Measurements from ENCODE around the gene SIGMAR1.
A peak's percentile ranks its signal among the peaks of the same experiment; 100 is the strongest.

SIGMAR1 gene

DNA sequence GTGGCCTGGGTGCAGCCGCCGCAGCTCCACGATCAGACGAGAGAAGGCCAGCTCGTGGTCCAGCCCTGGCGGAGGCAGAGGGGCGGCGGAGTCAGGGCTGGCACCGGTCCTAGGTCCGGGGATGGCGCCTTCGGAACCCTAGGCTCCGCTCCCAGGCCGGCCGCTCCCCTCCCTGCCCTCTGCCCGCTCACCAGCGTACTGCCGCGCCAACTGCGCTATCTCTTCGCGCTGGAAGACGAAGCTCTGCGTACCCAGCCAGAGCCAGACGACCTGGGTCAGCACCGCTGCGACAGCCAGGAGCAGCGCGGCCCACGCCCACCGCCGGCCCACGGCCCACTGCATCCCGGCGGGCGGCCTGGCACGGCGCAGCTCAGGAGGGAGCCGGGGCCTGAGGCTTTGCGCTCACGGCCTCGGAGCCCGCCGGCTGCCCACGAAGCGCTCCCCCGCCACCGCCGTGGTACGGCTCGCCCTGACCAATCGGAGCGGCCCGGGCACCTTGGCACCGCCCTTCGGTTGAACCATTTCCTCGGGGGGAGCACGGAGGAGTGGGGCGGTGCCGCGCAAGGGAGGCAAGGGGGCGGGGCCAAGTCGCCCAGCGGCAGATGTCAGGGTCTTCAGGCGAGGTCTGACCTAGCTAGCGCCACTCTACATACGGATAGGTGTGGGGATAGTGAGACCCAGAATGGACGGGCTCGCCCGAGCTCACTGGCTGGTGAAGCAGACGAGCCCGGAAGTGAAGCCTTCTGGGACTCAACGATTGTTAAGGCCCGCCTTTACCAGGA lies at the start of gene SIGMAR1:
SIGMAR1 (minus strand) TSS at position 432 of the 782 bp plus-strand sequence; CDS start at position 342, 90 bp downstream.
- DNase-seq (ENCODE audit: low read depth): peak; percentile 92
- TF ChIP-seq, protein P1, sequence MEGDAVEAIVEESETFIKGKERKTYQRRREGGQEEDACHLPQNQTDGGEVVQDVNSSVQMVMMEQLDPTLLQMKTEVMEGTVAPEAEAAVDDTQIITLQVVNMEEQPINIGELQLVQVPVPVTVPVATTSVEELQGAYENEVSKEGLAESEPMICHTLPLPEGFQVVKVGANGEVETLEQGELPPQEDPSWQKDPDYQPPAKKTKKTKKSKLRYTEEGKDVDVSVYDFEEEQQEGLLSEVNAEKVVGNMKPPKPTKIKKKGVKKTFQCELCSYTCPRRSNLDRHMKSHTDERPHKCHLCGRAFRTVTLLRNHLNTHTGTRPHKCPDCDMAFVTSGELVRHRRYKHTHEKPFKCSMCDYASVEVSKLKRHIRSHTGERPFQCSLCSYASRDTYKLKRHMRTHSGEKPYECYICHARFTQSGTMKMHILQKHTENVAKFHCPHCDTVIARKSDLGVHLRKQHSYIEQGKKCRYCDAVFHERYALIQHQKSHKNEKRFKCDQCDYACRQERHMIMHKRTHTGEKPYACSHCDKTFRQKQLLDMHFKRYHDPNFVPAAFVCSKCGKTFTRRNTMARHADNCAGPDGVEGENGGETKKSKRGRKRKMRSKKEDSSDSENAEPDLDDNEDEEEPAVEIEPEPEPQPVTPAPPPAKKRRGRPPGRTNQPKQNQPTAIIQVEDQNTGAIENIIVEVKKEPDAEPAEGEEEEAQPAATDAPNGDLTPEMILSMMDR (conservative IDR thresholded peaks at IDR 0.05; ENCODE audit: low read length): no peak
- peak within 1 kb of the TSS; percentile 76 for H3K4me3 ChIP-seq (ENCODE audit: low read length)

DNA sequence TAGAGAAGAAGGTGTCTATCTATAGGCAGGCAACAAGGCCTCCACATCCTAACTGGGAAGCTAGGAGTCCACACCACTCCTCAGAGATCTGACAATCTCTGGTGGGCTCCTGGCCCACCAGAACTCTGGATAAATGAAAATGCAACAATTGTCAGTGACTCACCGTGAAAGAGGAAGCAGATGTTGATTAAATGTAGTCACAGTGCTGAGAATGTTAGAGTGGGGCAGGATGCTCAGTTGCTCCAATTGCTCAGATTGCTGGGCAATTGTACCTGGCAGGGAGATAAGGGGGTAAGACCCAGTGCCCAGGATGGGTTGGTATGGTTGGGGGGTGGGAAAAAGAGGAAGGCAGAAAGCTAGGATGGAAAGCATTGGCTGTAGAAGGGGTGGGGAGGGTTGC lies 49.1 kb upstream of the SIGMAR1 start:
- H3K4me3 ChIP-seq (ENCODE audit: low read length): no peak overlapping the region
- TF ChIP-seq, protein P1 (conservative IDR thresholded peaks at IDR 0.05; ENCODE audit: low read length): no peak
- no peak for DNase-seq (ENCODE audit: low read depth)

DNA sequence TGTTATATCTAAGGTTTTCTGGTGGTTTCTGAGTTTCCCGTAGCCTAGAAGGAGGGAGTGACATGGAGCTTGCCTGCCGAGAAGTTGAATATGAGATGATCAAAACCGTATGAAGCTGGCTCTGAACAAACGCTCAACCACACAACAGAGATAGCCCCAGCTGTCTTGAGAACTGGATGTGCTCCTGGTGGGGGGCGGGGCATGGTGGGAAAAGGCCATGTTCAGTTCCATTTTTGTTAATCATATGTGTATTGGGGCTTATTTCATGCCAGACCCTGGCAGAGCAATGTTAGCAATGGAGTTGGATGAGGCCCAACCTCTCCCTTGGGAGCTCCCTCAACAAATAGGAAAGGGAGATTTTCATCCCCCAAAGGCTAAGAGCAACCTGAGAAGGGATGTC lies 48.6 kb upstream of the SIGMAR1 start:
- H3K4me3 ChIP-seq (ENCODE audit: low read length): no peak overlapping the region
- peak; percentile 80 for DNase-seq (ENCODE audit: low read depth)
- TF ChIP-seq, protein P1 (conservative IDR thresholded peaks at IDR 0.05; ENCODE audit: low read length): no peak

DNA sequence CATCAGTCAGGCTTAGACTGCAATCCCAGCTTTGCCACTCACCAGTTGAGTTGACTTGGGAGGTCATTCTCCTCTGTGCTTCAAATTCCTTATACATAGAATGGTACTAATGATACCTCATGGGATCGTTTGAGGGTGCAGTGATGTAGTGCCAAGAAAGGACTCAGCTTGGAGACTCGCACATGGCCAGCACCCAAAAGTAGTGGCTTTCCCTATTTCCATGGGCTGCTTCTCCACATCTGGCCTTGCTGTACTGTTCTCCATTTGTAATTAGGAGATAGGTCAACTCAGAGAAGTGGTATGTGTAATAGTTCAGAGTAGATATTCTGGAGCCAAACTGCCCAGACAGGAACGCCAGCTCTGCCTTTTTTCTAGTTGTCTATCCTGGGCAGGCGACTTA lies 48.0 kb upstream of the SIGMAR1 start:
- peak; percentile 80 for DNase-seq (ENCODE audit: low read depth)
- no peak overlapping the region for H3K4me3 ChIP-seq (ENCODE audit: low read length)
- TF ChIP-seq, protein P1 (conservative IDR thresholded peaks at IDR 0.05; ENCODE audit: low read length): no peak

DNA sequence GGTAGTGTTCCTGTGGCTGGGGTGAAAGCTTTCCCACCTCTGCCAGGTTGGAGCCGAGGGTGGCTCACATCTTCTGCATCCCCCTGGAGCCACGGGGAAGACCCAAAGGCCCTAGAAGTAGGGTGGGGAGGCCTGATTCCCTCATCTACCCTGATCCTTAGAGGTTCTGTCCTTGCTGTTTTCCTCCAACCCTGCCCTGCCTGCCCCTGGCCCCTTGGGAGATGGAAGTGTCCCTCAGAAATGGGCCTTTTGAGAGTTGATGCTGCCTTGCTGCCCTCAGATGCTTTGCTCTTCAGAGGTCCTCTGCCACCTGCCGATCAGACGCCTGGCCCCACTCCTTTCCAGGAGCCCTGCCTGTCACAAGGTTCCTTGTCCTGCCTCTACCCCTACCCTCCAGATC lies 47.2 kb upstream of the SIGMAR1 start:
- no peak overlapping the region for H3K4me3 ChIP-seq (ENCODE audit: low read length)
- no peak for DNase-seq (ENCODE audit: low read depth)
- TF ChIP-seq, protein P1 (conservative IDR thresholded peaks at IDR 0.05; ENCODE audit: low read length): no peak

DNA sequence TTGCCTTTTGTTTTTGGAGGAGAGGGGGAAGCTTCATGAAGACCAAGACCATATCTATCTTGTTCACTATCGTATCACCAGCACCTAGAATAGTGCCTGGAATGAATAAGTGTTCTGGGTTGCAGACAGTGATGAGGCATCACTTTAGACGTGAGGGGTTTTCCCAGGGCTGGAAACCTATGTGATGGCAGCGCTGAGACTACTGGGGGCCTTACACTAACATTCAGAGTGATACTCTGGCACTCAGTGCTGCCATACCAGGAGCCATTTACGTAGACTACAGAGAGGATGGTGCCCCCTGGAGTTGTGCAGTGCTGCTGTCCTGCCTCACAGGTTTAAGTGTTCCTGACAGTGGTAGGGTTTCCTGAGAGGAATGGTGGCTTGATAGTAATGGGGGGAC lies 46.6 kb upstream of the SIGMAR1 start:
- no peak for DNase-seq (ENCODE audit: low read depth)
- no peak overlapping the region for H3K4me3 ChIP-seq (ENCODE audit: low read length)
- TF ChIP-seq, protein P1 (conservative IDR thresholded peaks at IDR 0.05; ENCODE audit: low read length): no peak

DNA sequence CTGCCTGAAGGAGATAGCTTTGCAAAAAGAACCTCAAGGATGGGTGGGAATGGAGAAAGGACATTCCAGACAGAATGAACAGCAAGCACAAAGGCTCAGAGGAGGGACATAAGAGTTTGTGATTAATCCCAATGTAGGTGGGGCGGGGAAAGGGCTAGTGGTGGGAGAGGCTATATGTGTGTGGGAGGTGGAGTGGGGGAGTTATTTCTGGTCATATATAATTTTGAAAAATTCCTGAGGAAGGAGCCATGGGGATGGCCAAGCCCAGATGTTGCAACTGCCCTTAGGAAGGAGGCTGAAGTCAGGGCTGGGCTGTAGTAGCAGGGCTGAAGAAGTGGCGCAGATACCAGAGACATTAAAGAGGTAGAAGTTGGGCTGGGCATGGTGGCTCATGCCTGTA lies 38.3 kb upstream of the SIGMAR1 start:
- TF ChIP-seq, protein P1 (conservative IDR thresholded peaks at IDR 0.05; ENCODE audit: low read length): no peak
- DNase-seq (ENCODE audit: low read depth): peak; percentile 28
- H3K4me3 ChIP-seq (ENCODE audit: low read length): no peak overlapping the region
